ENCODE data around the gene IL16. TPM values are rescaled to one million over a fixed set of nuclear protein-coding genes. Genes with fewer than 3 reads are reported as not detected.

IL16 gene
- total RNA-seq, 3 donors from 2014 or later (not counting 1 experiment from before 2014, with no cell fraction given), result 98.1 to 153 (median 114) TPM

- no peaks in the 10 kb centered on the region for H3K36me3 Mint-ChIP-seq
- H3K9me3 Mint-ChIP-seq, result no peaks in the 10 kb centered on the region
- no peak overlapping the region for H3K27ac Mint-ChIP-seq
- DNase-seq (no peak), ATAC-seq (no peak)
- no peaks in the 10 kb centered on the region for H3K9me3 ChIP-seq (ENCODE audit: control insufficient read depth, insufficient read depth, low read length)
- no peaks in the 10 kb centered on the region for H3K4me1 Mint-ChIP-seq
- intact Hi-C loops (cut with micrococcal nuclease), result no loop called here
- H3K36me3 ChIP-seq (ENCODE audit: control insufficient read depth, insufficient read depth, low read length), result no peaks in the 10 kb centered on the region
- H3K27me3 ChIP-seq (ENCODE audit: control insufficient read depth, insufficient read depth, low read length), result no peaks in the 10 kb centered on the region
- TF ChIP-seq CTCF (IDR thresholded peaks at IDR 0.05), result no peak
- peaks cover 5 to 14% of the 10 kb centered on the region in 2 donors for H3K27me3 Mint-ChIP-seq (ENCODE audit: low read depth in 2 of 2)
- H3K4me3 Mint-ChIP-seq, result no peak overlapping the region
- WGBS (ENCODE audit: insufficient coverage), result 96% methylated on average over 3 of the region's 3 CpGs
- H3K4me3 ChIP-seq (ENCODE audit: low read length), result no peak overlapping the region
- H3K27ac ChIP-seq (ENCODE audit: low read length), result no peak overlapping the region
- no peaks in the 10 kb centered on the region for H3K4me1 ChIP-seq (ENCODE audit: control insufficient read depth, insufficient read depth, low read length)
These were observed 166.6 kb downstream of the IL16 start for GRCh38 chr15:81363276-81363675.

Other genes with a start within 250 kb of the IL16 start
- gene MESD, start 207.1 kb upstream of the IL16 start, total RNA-seq, result 10 to 100 TPM; 14.7 to 26.0 (median 24.5) TPM
- 10 to 100 TPM; 13.4 to 19.6 (median 17.5) TPM for gene TLNRD1, start 196.0 kb upstream of the IL16 start, total RNA-seq
- 1 to 10 TPM in 1 of 3 donors, under 1 TPM in 1, not detected in 1; 0.53 to 1.3 TPM for gene CFAP161, start 62.6 kb upstream of the IL16 start, total RNA-seq
- gene STARD5, start 127.3 kb downstream of the IL16 start, total RNA-seq, result 1 to 10 TPM; 4.7 to 6.6 (median 6.3) TPM
- gene TMC3, start 177.3 kb downstream of the IL16 start, total RNA-seq, result not detected

Data from natural killer cell (primary cell).